ENCODE results near the gene METRN. TPM values are rescaled to one million over a fixed set of nuclear protein-coding genes. Genes with fewer than 3 reads are reported as not detected.

Gene METRN
- total and polyA plus RNA-seq, 4 donors, result 10.9 to 67.3 (median 41.5) TPM

DNA sequence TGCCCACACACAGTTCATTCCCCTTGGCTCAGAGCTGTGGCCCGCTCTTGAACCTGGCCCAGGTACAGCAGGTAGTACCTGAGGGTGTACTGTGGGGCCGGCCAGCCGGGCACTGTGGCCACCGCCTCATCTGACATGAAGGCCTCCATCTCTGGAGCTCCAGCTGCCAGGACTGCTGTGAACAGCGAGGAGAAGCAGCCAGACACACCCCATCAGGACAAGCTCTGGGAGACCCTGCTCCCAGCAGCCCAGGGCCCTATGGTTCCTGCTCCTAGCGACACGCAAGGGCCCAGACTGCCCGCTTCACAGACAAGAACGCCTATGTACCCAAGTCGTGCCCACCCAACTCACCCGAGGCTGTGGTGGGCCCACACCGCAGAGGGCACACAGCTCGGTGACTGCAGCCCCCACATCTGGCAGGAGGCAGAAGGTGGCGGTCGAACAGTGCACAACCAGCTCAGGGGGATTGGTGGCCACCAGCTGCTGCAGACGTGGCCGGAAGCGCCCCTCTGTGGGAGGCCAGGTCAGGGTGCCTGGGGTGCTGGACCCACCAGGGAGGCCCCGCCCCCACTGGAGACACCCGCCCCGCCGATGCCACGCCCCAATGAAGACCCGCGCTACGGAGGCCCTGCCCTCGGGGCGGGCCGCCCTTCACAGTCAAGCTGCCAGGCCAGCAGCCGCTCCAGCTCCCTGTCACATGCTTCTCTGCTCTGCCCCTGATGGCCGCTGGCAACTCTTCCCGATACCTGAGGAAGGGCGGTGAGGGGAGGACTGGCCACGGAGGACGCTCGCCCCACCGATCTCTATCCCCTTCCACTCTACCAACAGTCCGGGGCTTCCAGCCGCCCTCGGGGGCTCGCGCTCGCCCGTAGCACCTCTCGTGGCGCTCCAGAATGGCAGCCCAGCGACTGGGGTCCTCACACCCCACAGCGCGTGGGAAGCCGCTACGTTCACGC is 35.8 kb upstream of the METRN start:
- H3K4me1 ChIP-seq (ENCODE audit: control insufficient read depth in 5 of 5, insufficient read depth in 5 of 5, low read length in 5 of 5), result peaks cover 4 to 40% (median 20%) of the 10 kb centered on the region in 5 donors
- H3K9me3 ChIP-seq (ENCODE audit: control insufficient read depth in 4 of 4, insufficient read depth in 3 of 4, low read length in 3 of 4), result no peaks in the 10 kb centered on the region
- ATAC-seq (ENCODE audit: insufficient read depth, low FRiP score), result no peak
- no peak overlapping the region for H3K9ac ChIP-seq (ENCODE audit: insufficient read depth in 1 of 2, low read length in 2 of 2)
- TF ChIP-seq, protein P1, sequence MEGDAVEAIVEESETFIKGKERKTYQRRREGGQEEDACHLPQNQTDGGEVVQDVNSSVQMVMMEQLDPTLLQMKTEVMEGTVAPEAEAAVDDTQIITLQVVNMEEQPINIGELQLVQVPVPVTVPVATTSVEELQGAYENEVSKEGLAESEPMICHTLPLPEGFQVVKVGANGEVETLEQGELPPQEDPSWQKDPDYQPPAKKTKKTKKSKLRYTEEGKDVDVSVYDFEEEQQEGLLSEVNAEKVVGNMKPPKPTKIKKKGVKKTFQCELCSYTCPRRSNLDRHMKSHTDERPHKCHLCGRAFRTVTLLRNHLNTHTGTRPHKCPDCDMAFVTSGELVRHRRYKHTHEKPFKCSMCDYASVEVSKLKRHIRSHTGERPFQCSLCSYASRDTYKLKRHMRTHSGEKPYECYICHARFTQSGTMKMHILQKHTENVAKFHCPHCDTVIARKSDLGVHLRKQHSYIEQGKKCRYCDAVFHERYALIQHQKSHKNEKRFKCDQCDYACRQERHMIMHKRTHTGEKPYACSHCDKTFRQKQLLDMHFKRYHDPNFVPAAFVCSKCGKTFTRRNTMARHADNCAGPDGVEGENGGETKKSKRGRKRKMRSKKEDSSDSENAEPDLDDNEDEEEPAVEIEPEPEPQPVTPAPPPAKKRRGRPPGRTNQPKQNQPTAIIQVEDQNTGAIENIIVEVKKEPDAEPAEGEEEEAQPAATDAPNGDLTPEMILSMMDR (IDR thresholded peaks at IDR 0.05; ENCODE audit: control extremely low read depth, extremely low read depth), result no peak
- H3K36me3 ChIP-seq (ENCODE audit: control insufficient read depth in 4 of 4, insufficient read depth in 4 of 4, low read length in 4 of 4), result peaks cover 3 to 17% (median 15%) of the 10 kb centered on the region in 4 donors
- no peak overlapping the region for H3K4me3 ChIP-seq
- H3K27ac ChIP-seq (ENCODE audit: low read depth in 1 of 2, low read length in 1 of 2), result peak overlapping the region; percentile 59 to 61
- peak; percentile 88 to 91 (median 91) for DNase-seq
- H3K27me3 ChIP-seq (ENCODE audit: control insufficient read depth in 3 of 3, insufficient read depth in 3 of 3, low read length in 2 of 3), result no peaks in the 10 kb centered on the region
- 24 to 29% methylated on average over 40 to 52 of the region's 52 CpGs for WGBS, 2 donors

DNA sequence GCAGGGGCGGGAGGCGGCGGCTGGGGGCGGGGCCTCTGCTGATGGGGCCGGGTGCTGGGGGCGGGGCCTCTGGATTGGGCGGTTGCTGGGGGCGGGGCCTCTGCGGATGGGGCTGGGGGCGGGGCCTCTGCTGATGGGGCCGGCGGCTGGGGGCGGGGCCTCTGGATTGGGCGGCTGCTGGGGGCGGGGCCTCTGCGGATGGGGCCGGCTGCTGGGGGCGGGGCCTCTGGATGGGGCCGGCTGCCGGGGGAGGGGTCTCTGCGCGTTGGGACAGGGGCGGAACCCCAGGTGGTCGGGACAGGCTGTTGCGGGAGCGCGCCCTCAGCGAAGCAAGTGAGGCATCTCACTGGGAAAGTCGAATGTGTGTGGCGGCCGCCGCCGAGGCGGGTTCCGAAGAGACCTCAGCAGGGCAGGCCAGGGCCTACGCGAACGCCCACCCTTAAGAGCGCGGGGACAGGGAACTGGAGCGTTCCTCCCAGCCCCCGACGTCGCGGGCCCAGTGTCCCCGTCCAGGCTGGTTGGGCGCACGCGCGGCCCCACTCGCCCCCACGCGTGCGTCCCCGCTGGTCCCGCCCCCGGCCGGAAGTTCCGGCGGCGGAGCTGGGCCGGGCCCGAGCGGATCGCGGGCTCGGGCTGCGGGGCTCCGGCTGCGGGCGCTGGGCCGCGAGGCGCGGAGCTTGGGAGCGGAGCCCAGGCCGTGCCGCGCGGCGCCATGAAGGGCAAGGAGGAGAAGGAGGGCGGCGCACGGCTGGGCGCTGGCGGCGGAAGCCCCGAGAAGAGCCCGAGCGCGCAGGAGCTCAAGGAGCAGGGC is 34.9 kb upstream of the METRN start, which contains the start of gene STUB1:
Gene STUB1 (plus strand): TSS at position 597 of the 811 bp plus-strand sequence. CDS start 116 bp downstream, at position 713.
- ATAC-seq (ENCODE audit: insufficient read depth, low FRiP score) (peak; percentile 76), DNase-seq (peak; percentile 85 to 93 (median 89))
- peaks cover 4 to 37% (median 25%) of the 10 kb centered on the region in 5 donors for H3K4me1 ChIP-seq (ENCODE audit: control insufficient read depth in 5 of 5, insufficient read depth in 5 of 5, low read length in 5 of 5)
- peaks cover 3 to 17% (median 15%) of the 10 kb centered on the region in 4 donors for H3K36me3 ChIP-seq (ENCODE audit: control insufficient read depth in 4 of 4, insufficient read depth in 4 of 4, low read length in 4 of 4)
- TF ChIP-seq, protein P1 (IDR thresholded peaks at IDR 0.05; ENCODE audit: control extremely low read depth, extremely low read depth), result no peak
- H3K27ac ChIP-seq (ENCODE audit: low read depth in 1 of 2, low read length in 1 of 2), result peak within 1 kb of the TSS; percentile 92 to 94
- no peaks in the 10 kb centered on the region for H3K9me3 ChIP-seq (ENCODE audit: control insufficient read depth in 4 of 4, insufficient read depth in 3 of 4, low read length in 3 of 4)
- no peak within 1 kb of the TSS for H3K9ac ChIP-seq (ENCODE audit: insufficient read depth in 1 of 2, low read length in 2 of 2)
- H3K27me3 ChIP-seq (ENCODE audit: control insufficient read depth in 3 of 3, insufficient read depth in 3 of 3, low read length in 2 of 3), result no peaks in the 10 kb centered on the region
- WGBS, 2 donors, result 1 to 2% methylated on average over 72 to 91 of the region's 91 CpGs
- peak within 1 kb of the TSS; percentile 84 for H3K4me3 ChIP-seq

DNA sequence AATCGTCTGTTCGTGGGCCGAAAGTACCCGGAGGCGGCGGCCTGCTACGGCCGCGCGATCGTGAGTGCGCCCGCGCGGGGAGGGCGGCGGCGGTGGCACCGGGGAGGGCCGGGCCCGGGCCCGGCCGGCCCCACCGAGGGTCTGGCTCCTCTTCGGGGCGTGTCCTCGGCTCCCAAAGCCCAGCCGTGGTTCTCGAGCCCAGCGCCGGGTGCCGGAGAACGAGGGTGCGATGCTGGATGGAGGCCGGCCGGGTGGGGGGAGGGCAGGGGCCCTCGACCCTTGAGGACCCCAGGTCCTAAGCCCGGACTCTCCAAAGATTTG is 34.3 kb upstream of the METRN start:
- DNase-seq (no peak), ATAC-seq (ENCODE audit: insufficient read depth, low FRiP score) (no peak)
- 0% methylated on average over 20 to 38 of the region's 38 CpGs for WGBS, 2 donors
- Histone ChIP-seq H3K27ac (ENCODE audit: low read depth in 1 of 2, low read length in 1 of 2) (peak overlapping the region; percentile 83 to 94), H3K27me3 (ENCODE audit: control insufficient read depth in 3 of 3, insufficient read depth in 3 of 3, low read length in 2 of 3) (no peaks in the 10 kb centered on the region), H3K36me3 (ENCODE audit: control insufficient read depth in 4 of 4, insufficient read depth in 4 of 4, low read length in 4 of 4) (peaks cover 3 to 19% (median 15%) of the 10 kb centered on the region in 4 donors), H3K9me3 (ENCODE audit: control insufficient read depth in 4 of 4, insufficient read depth in 3 of 4, low read length in 3 of 4) (no peaks in the 10 kb centered on the region), H3K9ac (ENCODE audit: insufficient read depth in 1 of 2, low read length in 2 of 2) (no peak overlapping the region), H3K4me3 (peak overlapping the region; percentile 84), H3K4me1 (ENCODE audit: control insufficient read depth in 5 of 5, insufficient read depth in 5 of 5, low read length in 5 of 5) (peaks cover 4 to 37% (median 25%) of the 10 kb centered on the region in 5 donors)
- TF ChIP-seq, protein P1 (IDR thresholded peaks at IDR 0.05; ENCODE audit: control extremely low read depth, extremely low read depth), result no peak

Measured in lung (tissue), 12 donors.